GM13977 (cell line): ENCODE results near the gene EDARADD.

Experiments used
- DNase-seq: peaks from one replicate; pipeline ENCODE4 v3.0.0; 2012; ENCODE audit warnings: low spot score
- in situ Hi-C: fragments of 300-500 bp; cut with MboI; formaldehyde crosslinking; loops from one replicate; pipeline ENCODE4 v1.12.0; 2022; ENCODE audit warnings: low sequenced_read_pairs, low pct_unique_long_range_greater_than_20kb, mixed read lengths, inconsistent platforms; ENCODE audit not compliant: unreplicated experiment
- TF ChIP-seq, protein P1 (sequence below): IDR thresholded peaks from 2 replicates; pipeline ENCODE4 v1.5.1; 2012; ENCODE audit warnings: mild to moderate bottlenecking, control low read depth; ENCODE audit not compliant: insufficient read depth; ENCODE audit errors: extremely low read depth, missing control alignments

Gene EDARADD

DNA sequence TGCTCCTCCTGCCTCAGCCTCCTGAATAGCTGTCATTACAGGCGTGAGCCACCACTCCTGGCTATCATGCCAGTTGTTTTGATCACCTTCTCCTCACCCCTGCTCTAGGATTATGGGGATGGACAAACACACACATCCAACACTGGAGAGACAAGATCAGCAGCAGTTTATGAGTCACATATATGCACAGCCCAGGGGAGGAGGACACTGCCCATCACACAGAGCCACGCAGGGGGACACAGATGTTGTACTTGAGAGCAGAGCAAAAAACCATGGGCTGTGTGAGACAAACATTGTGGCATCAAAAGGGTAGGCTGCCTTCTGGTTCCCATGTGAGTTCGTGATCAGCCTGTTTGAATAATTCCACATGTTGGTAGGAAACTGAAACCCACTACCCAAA, 32.1 kb downstream of the EDARADD start:
- in situ Hi-C loops = no loop called here
- TF ChIP-seq, protein P1, sequence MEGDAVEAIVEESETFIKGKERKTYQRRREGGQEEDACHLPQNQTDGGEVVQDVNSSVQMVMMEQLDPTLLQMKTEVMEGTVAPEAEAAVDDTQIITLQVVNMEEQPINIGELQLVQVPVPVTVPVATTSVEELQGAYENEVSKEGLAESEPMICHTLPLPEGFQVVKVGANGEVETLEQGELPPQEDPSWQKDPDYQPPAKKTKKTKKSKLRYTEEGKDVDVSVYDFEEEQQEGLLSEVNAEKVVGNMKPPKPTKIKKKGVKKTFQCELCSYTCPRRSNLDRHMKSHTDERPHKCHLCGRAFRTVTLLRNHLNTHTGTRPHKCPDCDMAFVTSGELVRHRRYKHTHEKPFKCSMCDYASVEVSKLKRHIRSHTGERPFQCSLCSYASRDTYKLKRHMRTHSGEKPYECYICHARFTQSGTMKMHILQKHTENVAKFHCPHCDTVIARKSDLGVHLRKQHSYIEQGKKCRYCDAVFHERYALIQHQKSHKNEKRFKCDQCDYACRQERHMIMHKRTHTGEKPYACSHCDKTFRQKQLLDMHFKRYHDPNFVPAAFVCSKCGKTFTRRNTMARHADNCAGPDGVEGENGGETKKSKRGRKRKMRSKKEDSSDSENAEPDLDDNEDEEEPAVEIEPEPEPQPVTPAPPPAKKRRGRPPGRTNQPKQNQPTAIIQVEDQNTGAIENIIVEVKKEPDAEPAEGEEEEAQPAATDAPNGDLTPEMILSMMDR = no peak
- DNase-seq = no peak

GRCh38 chr1:236429715-236430274, 35.7 kb downstream of the EDARADD start:
- TF ChIP-seq, protein P1 = no peak
- no peak for DNase-seq
- in situ Hi-C loops = no loop called here

DNA sequence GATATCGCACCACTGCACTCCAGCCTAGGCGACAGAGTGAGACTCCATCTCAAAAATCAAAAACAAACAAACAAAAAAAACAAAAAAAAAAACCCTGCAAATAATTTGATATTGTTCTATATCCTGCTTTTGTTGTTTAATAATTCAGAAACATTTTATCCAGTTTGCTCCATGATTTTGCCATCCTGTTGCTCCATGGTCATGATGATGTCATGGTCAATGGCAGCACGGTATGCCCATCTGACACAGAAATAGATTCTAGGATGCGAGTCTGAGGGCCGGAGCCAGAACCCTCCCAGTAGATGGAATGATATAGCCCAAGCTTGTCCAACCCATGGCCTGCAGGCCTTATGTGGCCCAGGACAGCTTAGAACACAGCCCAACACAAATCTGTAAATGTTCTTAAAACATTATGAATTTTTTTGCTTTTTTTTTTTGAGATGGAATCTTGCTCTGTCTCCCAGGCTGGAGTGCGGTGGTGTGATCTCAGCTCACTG, 39.8 kb downstream of the EDARADD start:
- TF ChIP-seq, protein P1 = no peak
- DNase-seq = no peak
- in situ Hi-C loops = no loop called here

- TF ChIP-seq, protein P1 = no peak
- DNase-seq = no peak
- in situ Hi-C loops = no loop called here
These were observed 44.5 kb downstream of the EDARADD start for GRCh38 chr1:236438614-236439013.

DNA sequence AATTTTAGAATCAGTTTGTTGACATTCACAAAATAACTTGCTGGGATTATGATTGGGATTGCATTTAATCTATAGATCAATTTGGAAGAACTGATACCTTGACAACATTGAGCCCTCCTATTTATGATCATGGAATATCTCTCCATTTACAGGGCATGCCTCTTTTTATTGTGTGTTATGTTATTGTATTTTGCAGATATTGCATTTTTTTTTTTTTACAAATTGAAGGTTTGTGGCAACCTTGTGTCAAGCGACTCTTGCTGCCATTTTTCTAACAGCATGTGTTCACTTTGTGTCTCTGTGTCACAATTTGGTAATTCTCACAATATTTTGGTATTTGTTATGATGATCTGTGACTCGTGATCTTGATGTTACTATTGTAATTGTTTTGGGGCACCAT, 46.3 kb downstream of the EDARADD start:
- TF ChIP-seq, protein P1 = no peak
- no peak for DNase-seq
- in situ Hi-C loops = no loop called here

DNA sequence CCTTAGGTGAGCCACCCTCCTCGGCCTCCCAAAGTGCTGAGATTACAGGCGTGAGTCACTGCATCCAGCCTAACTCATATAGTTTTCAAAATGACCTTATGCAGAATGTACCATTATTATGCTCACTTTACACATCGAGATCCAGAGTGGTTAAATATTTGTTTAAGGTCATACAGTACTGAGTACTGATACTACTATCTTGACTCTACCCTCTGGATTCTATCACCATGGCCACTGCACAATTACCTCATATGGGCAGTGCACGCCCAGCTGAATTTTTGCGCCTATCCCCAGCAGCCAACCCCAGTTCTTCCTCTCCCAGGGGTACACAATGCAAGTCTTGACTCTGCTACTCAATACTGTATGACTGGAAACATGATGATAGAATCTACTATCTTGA, 56.7 kb downstream of the EDARADD start:
- TF ChIP-seq, protein P1 = no peak
- in situ Hi-C loops = no loop called here

More for the DNA sequence above, 56.7 kb downstream of the EDARADD start:
- DNase-seq = no peak
